Epithelial cell of proximal tubule (primary cell): Measurements from ENCODE around the gene SHISA4. TPM values are rescaled to one million over a fixed set of nuclear protein-coding genes. Genes with fewer than 3 reads are reported as not detected.
"Not testable (repeated sequence)": the region's sequence is repeated elsewhere in the genome, so short reads cannot be mapped to it uniquely, and the experiment has no call there.

ENCODE experiments used
- DNase-seq: peaks from one replicate; pipeline ENCODE4 v3.0.0-alpha.2; 2011; ENCODE audit warnings: low read depth
- H3K4me3 ChIP-seq: 2 replicates; pipeline ENCODE4 v1.5.1; 2011; ENCODE audit warnings: low read depth, mild to moderate bottlenecking, low read length
- total RNA-seq: library from RNA; depleted of rRNA; stranded (reverse); fragments of >200 nt; gene quantifications from 2 replicates; pipeline ENCODE4 v1.2.3, GENCODE V29; 2015
- TF ChIP-seq, protein P1 (sequence below): conservative IDR thresholded peaks from 2 replicates; pipeline ENCODE4 v1.5.1; 2012; ENCODE audit warnings: low read depth, mild to moderate bottlenecking, low read length

Gene SHISA4
- total RNA-seq, 1 donor from 2014 or later: 22.4 TPM

DNA sequence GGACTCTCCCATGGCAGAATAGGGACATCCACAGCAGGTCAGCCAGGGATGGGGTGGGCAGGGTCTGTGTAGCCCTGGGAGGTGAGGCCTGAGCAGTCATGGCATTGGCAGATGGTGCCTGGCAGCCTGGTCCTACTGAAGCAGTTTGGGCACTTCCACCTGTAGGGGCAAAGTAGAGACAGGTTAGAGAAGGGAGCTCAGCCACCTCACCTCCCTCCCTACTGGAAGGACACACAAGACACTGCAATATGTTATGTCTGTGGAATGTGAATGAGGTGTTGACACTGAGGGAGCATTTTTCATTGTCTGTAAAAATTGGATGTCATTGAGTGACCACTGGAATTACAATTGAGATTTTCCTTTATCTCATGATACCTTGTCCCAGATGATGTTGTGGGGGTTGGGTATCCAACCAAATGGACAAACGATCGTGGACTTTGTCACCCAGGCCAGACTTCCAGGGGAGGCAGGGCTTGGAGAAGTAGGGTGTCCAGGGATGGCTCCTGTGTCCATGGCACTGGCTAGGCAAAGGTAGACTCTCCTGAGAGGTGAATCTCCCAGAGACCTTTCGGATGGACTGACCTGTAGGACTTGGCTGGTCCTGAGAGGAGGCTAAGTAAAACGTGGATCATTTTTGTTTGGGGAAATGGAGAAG, 9.7 kb downstream of the SHISA4 start:
- H3K4me3 ChIP-seq: no peak overlapping the region
- TF ChIP-seq, protein P1, sequence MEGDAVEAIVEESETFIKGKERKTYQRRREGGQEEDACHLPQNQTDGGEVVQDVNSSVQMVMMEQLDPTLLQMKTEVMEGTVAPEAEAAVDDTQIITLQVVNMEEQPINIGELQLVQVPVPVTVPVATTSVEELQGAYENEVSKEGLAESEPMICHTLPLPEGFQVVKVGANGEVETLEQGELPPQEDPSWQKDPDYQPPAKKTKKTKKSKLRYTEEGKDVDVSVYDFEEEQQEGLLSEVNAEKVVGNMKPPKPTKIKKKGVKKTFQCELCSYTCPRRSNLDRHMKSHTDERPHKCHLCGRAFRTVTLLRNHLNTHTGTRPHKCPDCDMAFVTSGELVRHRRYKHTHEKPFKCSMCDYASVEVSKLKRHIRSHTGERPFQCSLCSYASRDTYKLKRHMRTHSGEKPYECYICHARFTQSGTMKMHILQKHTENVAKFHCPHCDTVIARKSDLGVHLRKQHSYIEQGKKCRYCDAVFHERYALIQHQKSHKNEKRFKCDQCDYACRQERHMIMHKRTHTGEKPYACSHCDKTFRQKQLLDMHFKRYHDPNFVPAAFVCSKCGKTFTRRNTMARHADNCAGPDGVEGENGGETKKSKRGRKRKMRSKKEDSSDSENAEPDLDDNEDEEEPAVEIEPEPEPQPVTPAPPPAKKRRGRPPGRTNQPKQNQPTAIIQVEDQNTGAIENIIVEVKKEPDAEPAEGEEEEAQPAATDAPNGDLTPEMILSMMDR: no peak
- DNase-seq: no peak

GRCh38 chr1:201898992-201899391, 10.3 kb downstream of the SHISA4 start:
- DNase-seq: no peak
- TF ChIP-seq, protein P1: no peak
- no peak overlapping the region for H3K4me3 ChIP-seq

DNA sequence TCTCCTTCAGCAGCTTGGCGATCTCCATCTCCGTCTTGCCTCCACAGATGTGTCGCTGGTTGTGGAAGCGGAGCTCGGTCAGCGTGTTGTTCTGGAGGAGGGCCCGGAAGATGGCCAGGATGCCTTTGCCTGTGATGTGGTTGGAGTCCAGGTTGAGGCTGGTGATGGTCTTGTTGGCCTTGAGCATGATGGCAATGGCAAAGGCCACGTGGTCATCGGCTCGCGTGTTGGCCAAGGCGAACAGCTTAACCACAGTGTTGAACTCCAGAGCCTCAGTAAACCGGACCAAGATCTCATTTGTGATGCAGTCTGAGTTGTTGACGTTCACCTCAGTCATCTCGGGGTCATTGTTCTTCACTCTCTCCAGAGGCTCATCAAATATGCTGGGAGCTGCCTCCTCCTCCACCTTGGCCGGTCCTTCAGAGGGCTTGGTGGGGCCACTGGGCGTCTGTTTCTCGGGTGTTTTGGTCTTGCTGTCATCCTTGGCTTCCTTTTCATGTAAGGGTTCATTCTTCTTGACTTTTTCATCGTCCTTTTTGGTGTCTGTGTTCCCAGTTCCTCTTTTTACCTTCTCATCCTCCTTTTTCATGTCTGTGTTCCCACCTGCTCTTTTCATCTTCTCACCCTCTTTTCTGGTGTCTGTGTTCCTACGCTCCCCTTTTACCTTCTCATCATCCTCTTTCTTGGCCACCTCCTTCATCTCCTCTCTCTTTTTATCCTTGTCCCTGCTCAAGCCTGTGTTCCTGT, 11.2 kb downstream of the SHISA4 start:
- TF ChIP-seq, protein P1: no peak
- H3K4me3 ChIP-seq: no peak overlapping the region
- DNase-seq: no peak

DNA sequence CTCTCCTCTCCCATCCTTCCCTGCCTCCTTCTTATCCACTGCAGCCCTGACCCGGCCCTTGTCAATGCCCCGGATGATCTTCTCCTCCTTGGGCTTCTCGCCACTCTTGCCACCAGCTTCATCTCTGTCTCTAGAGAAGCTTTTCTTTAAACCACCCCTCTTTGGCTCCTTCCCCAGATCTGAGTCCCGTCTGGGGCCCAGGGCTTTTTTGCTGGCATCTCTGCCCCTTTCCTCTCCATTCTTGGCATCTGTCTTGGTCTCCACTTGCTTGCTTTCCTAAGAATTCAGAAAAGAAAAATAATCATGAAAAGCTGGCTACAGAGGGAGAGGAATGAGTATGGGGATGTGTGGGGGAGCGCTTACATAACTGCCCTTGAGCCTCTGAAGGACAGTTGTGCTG, 11.8 kb downstream of the SHISA4 start:
- TF ChIP-seq, protein P1: no peak

DNA sequence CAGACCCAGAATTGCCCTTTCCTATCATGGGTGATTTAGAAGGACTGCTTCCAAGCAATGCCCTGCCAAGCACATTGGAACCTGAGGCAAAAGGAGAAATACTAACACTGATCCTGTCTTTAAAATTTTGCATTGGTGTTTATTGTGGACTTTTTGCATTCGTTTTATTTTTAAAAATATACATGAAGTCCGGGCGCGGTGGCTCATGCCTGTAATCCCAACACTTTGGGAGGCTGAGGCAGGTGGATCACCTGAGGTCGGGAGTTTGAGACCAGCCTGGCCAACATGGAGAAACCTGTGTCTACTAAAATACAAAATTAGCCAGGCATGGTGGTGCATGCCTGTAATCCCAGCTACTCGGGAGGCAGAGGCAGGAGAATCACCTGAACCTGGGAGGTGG, 12.3 kb downstream of the SHISA4 start:
- H3K4me3 ChIP-seq, DNase-seq: not testable (repeated sequence)

More for the DNA sequence above, 11.8 kb downstream of the SHISA4 start:
- H3K4me3 ChIP-seq: no peak overlapping the region
- DNase-seq: no peak

GRCh38 chr1:201902198-201902597, 13.5 kb downstream of the SHISA4 start:
- TF ChIP-seq, protein P1: no peak
- no peak for DNase-seq

GRCh38 chr1:201903135-201903534, 14.4 kb downstream of the SHISA4 start:
- DNase-seq: no peak
- H3K4me3 ChIP-seq: no peak overlapping the region
- TF ChIP-seq, protein P1: no peak

More at GRCh38 chr1:201902198-201902597, 13.5 kb downstream of the SHISA4 start:
- no peak overlapping the region for H3K4me3 ChIP-seq
